GM23338 (cell line): ENCODE results near the gene KRT37. TPM values are rescaled to one million over a fixed set of nuclear protein-coding genes. Genes with fewer than 3 reads are reported as not detected.

Experiments
- ATAC-seq: fragments of 200-7000 bp; cut with Tn5 transposase; 3 replicates; pipeline ENCODE4 v1.9.1; 2020
- DNase-seq: peaks from one replicate; pipeline ENCODE4 v3.0.0-alpha.2; 2015; ENCODE audit warnings: low spot score
- H2AFZ ChIP-seq: fragments of 200-600 bp; sonication (generic); 2 replicates; pipeline ENCODE4 v1.8.0; 2016; ENCODE audit warnings: antibody characterized with exemption, mild to moderate bottlenecking, moderate library complexity
- H3F3A ChIP-seq: fragments of 200-600 bp; sonication (generic); replicated peaks from 2 replicates; pipeline ENCODE4 v1.8.0; 2017; ENCODE audit warnings: antibody characterized with exemption, mixed run types, low read depth
- H3K27ac ChIP-seq: fragments of 200-600 bp; sonication (generic); 2 replicates; pipeline ENCODE4 v1.6.1; 2016; ENCODE audit warnings: low read depth
- H3K27me3 ChIP-seq: fragments of 200-600 bp; sonication (generic); 2 replicates; pipeline ENCODE4 v1.8.0; 2016; ENCODE audit warnings: mild to moderate bottlenecking, mixed run types, moderate library complexity; ENCODE audit not compliant: insufficient read depth
- H3K36me3 ChIP-seq: fragments of 200-600 bp; sonication (generic); 2 replicates; pipeline ENCODE4 v1.8.0; 2016; ENCODE audit warnings: mild to moderate bottlenecking; ENCODE audit not compliant: insufficient read depth
- H3K4me1 ChIP-seq: fragments of 200-600 bp; sonication (generic); 2 replicates; pipeline ENCODE4 v1.8.0; 2016; ENCODE audit warnings: mild to moderate bottlenecking, moderate library complexity; ENCODE audit not compliant: insufficient read depth
- H3K4me2 ChIP-seq: fragments of 200-600 bp; sonication (generic); 2 replicates; pipeline ENCODE4 v1.7.1; 2017; ENCODE audit warnings: mixed run types
- H3K4me3 ChIP-seq: fragments of 200-600 bp; sonication (generic); 2 replicates; pipeline ENCODE4 v1.6.1; 2016; ENCODE audit warnings: mixed run types
- H3K79me2 ChIP-seq: fragments of 200-600 bp; sonication (generic); replicated peaks from 2 replicates; pipeline ENCODE4 v1.8.0; 2017; ENCODE audit warnings: mild to moderate bottlenecking; ENCODE audit not compliant: insufficient read depth
- H3K9me2 ChIP-seq: fragments of 200-600 bp; sonication (generic); 2 replicates; pipeline ENCODE4 v1.8.0; 2017; ENCODE audit not compliant: insufficient read depth
- H4K20me1 ChIP-seq: fragments of 200-600 bp; sonication (generic); replicated peaks from 2 replicates; pipeline ENCODE4 v1.8.0; 2017; ENCODE audit warnings: mild to moderate bottlenecking; ENCODE audit not compliant: insufficient read depth
- H3K27ac Mint-ChIP-seq: 2 replicates; pipeline ENCODE4 v1.8.0; 2020; ENCODE audit warnings: inconsistent platforms, mild to moderate bottlenecking, moderate library complexity, mixed read lengths
- H3K27me3 Mint-ChIP-seq: 3 replicates; pipeline ENCODE4 v1.8.0; 2022; ENCODE audit warnings: low read depth, mild to moderate bottlenecking, moderate library complexity, mixed read lengths, inconsistent platforms; ENCODE audit not compliant: insufficient read depth, poor library complexity
- H3K36me3 Mint-ChIP-seq: 3 replicates; pipeline ENCODE4 v1.8.0; 2021; ENCODE audit warnings: low read depth, mild to moderate bottlenecking, inconsistent platforms, moderate library complexity, mixed read lengths
- H3K4me1 Mint-ChIP-seq: 3 replicates; pipeline ENCODE4 v1.8.0; 2020; ENCODE audit warnings: mild to moderate bottlenecking, inconsistent platforms, mixed read lengths
- H3K4me3 Mint-ChIP-seq: 3 replicates; pipeline ENCODE4 v1.8.0; 2021; ENCODE audit warnings: moderate library complexity, mild to moderate bottlenecking, inconsistent platforms, mixed read lengths
- H3K9me3 Mint-ChIP-seq: 3 replicates; pipeline ENCODE4 v1.8.0; 2020; ENCODE audit warnings: moderate library complexity, mild to moderate bottlenecking, inconsistent platforms, mixed read lengths
- CREB1 ChIP-seq: fragments of 250-450 bp; sonication (Bioruptor Pico); IDR thresholded peaks from 2 replicates; pipeline ENCODE4 v1.5.0; 2020; ENCODE audit warnings: low read depth, mild to moderate bottlenecking, moderate library complexity
- EZH2 ChIP-seq: fragments of 200-600 bp; sonication (generic); IDR thresholded peaks from one replicate; pipeline ENCODE4 v1.8.0; 2017; ENCODE audit warnings: antibody characterized with exemption, mild to moderate bottlenecking, low read depth; ENCODE audit not compliant: unreplicated experiment
- EZH2phosphoT487 ChIP-seq: fragments of 200-600 bp; sonication (generic); IDR thresholded peaks from one replicate; pipeline ENCODE4 v1.8.1; 2018; ENCODE audit warnings: antibody characterized with exemption; ENCODE audit not compliant: unreplicated experiment
- JUNB ChIP-seq: IDR thresholded peaks from one replicate; pipeline ENCODE4 v1.6.1; 2016; ENCODE audit warnings: antibody characterized with exemption; ENCODE audit not compliant: unreplicated experiment
- NANOG ChIP-seq: IDR thresholded peaks from 2 replicates; pipeline ENCODE4 v1.6.1; 2016; ENCODE audit warnings: antibody characterized with exemption, borderline replicate concordance
- POLR2AphosphoS5 ChIP-seq: IDR thresholded peaks from 2 replicates; pipeline ENCODE4 v1.6.1; 2016; ENCODE audit warnings: antibody characterized with exemption, low read depth
- REST ChIP-seq: IDR thresholded peaks from one replicate; pipeline ENCODE4 v1.6.1; 2018; ENCODE audit warnings: antibody characterized with exemption; ENCODE audit not compliant: unreplicated experiment
- STAT1 ChIP-seq: IDR thresholded peaks from one replicate; pipeline ENCODE4 v1.6.1; 2016; ENCODE audit warnings: antibody characterized with exemption; ENCODE audit not compliant: unreplicated experiment
- ZNF114 ChIP-seq: fragments of 250-450 bp; sonication (Bioruptor Pico); IDR thresholded peaks from 2 replicates; pipeline ENCODE4 v1.5.0; 2020; ENCODE audit warnings: mild to moderate bottlenecking, moderate library complexity
- ZNF331 ChIP-seq: fragments of 250-450 bp; sonication (Bioruptor Pico); IDR thresholded peaks from 2 replicates; pipeline ENCODE4 v1.5.0; 2020; ENCODE audit warnings: low read depth, mild to moderate bottlenecking, moderate library complexity
- ZNF462 ChIP-seq: fragments of 250-450 bp; sonication (Bioruptor Pico); IDR thresholded peaks from 2 replicates; pipeline ENCODE4 v1.5.0; 2020; ENCODE audit warnings: mild to moderate bottlenecking, moderate library complexity
- polyA plus RNA-seq: library from polyadenylated mRNA; unstranded; fragments of >200 nt; fragmentation: Nextera tagmentation; extraction: Ambion mirVana; gene quantifications from 2 replicates; pipeline ENCODE4 v1.2.1, GENCODE V29; 2016
- total RNA-seq: library from RNA; depleted of rRNA; stranded (reverse); fragments of >200 nt; shearing (Covaris generic); gene quantifications from 2 replicates; pipeline ENCODE4 v1.2.3, GENCODE V29; 2014
- TF ChIP-seq, protein P1 (sequence below), 2 experiments: fragments of 200-600 bp in 1 of 2; sonication (generic) in 1 of 2; conservative IDR thresholded peaks; 2 replicates each; pipeline versions ENCODE4 v1.5.1 to v1.6.1; 2016 to 2017; ENCODE audit warnings: antibody characterized with exemption in 2 of 2, low read depth in 2 of 2, mild to moderate bottlenecking in 2 of 2, moderate library complexity in 1 of 2
- TF ChIP-seq, protein P2 (sequence below): IDR thresholded peaks from 2 replicates; pipeline ENCODE4 v1.6.1; 2016; ENCODE audit warnings: antibody characterized with exemption

The KRT37 gene
- total and polyA plus RNA-seq, 2 experiments from 2014 or later = not detected

DNA sequence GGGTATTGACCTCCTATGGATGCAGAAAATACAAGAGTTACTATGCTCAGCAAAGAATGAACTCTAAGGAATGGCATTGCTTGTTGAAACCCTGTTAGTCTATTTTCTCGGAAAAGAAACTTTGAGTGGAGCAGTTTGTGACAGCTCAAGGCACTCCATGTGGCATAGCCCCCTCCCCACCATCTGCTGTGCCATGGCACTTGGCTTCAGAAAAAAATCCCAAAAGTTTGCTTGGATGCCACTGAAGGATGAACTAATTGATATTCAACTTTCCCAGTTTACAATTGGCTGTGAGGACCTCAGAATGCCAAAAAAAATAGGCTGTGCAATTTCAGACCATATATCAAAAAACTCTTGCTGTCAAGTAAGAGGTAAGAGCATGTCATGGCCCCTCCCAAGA lies 28.8 kb downstream of the KRT37 start:
- H4K20me1 ChIP-seq = no peaks in the 10 kb centered on the region
- no peak overlapping the region for H3K4me3 Mint-ChIP-seq
- 0 out of 2 replicates have a peak, but pooled peaks cover 2% of the 10 kb centered on the region for H3K9me2 ChIP-seq
- no peaks in the 10 kb centered on the region for H3K4me1 Mint-ChIP-seq
- no peaks in the 10 kb centered on the region for H3K79me2 ChIP-seq
- no peaks in the 10 kb centered on the region for H3K27me3 ChIP-seq
- ATAC-seq (no peak), DNase-seq (no peak)
- no peaks in the 10 kb centered on the region for H3F3A ChIP-seq
- H3K27me3 Mint-ChIP-seq = no peaks in the 10 kb centered on the region
- H3K9me3 Mint-ChIP-seq = no peaks in the 10 kb centered on the region
- TF ChIP-seq JUNB (no peak), NANOG (no peak), EZH2 (no peak), CREB1 (CRISPR knock-in tag) (no peak), ZNF331 (CRISPR knock-in tag) (no peak), STAT1 (no peak), ZNF462 (CRISPR knock-in tag) (no peak), REST (no peak), ZNF114 (CRISPR knock-in tag) (no peak), POLR2AphosphoS5 (no peak), EZH2phosphoT487 (no peak)
- TF ChIP-seq, protein P1, sequence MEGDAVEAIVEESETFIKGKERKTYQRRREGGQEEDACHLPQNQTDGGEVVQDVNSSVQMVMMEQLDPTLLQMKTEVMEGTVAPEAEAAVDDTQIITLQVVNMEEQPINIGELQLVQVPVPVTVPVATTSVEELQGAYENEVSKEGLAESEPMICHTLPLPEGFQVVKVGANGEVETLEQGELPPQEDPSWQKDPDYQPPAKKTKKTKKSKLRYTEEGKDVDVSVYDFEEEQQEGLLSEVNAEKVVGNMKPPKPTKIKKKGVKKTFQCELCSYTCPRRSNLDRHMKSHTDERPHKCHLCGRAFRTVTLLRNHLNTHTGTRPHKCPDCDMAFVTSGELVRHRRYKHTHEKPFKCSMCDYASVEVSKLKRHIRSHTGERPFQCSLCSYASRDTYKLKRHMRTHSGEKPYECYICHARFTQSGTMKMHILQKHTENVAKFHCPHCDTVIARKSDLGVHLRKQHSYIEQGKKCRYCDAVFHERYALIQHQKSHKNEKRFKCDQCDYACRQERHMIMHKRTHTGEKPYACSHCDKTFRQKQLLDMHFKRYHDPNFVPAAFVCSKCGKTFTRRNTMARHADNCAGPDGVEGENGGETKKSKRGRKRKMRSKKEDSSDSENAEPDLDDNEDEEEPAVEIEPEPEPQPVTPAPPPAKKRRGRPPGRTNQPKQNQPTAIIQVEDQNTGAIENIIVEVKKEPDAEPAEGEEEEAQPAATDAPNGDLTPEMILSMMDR (conservative IDR thresholded peaks at IDR 0.05; ENCODE audit: low read depth in 2 of 2) = no peak
- TF ChIP-seq, protein P2, sequence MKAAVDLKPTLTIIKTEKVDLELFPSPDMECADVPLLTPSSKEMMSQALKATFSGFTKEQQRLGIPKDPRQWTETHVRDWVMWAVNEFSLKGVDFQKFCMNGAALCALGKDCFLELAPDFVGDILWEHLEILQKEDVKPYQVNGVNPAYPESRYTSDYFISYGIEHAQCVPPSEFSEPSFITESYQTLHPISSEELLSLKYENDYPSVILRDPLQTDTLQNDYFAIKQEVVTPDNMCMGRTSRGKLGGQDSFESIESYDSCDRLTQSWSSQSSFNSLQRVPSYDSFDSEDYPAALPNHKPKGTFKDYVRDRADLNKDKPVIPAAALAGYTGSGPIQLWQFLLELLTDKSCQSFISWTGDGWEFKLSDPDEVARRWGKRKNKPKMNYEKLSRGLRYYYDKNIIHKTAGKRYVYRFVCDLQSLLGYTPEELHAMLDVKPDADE = no peak
- no peak overlapping the region for H3K4me2 ChIP-seq
- no peak overlapping the region for H3K4me3 ChIP-seq
- H3K36me3 Mint-ChIP-seq = no peaks in the 10 kb centered on the region
- no peaks in the 10 kb centered on the region for H3K36me3 ChIP-seq
- H3K4me1 ChIP-seq = no peaks in the 10 kb centered on the region
- H3K27ac ChIP-seq = no peak overlapping the region
- no peak overlapping the region for H3K27ac Mint-ChIP-seq
- no peak overlapping the region for H2AFZ ChIP-seq
